ENCODE measurements around the gene LHFPL4. TPM values are rescaled to one million over a fixed set of nuclear protein-coding genes. Genes with fewer than 3 reads are reported as not detected.
"Not testable (repeated sequence)": the region's sequence is repeated elsewhere in the genome, so short reads cannot be mapped to it uniquely, and the experiment has no call there.

The LHFPL4 gene
- total RNA-seq, 1 experiment from 2014 or later = not detected

- no peak for DNase-seq (ENCODE audit: low read depth)
- in situ Hi-C loops (cut with HindIII; ENCODE audit: low pct_unique_long_range_greater_than_20kb, low sequenced_read_pairs) = no loop called here
Measured at GRCh38 chr3:9497821-9498565, 55.6 kb downstream of the LHFPL4 start.

GRCh38 chr3:9496893-9497292, 56.7 kb downstream of the LHFPL4 start:
- in situ Hi-C loops (cut with HindIII; ENCODE audit: low pct_unique_long_range_greater_than_20kb, low sequenced_read_pairs) = no loop called here

GRCh38 chr3:9494036-9494435, 59.6 kb downstream of the LHFPL4 start:
- DNase-seq (ENCODE audit: low read depth); in situ Hi-C loops (cut with HindIII; ENCODE audit: low pct_unique_long_range_greater_than_20kb, low sequenced_read_pairs): not testable (repeated sequence)

More at GRCh38 chr3:9496893-9497292, 56.7 kb downstream of the LHFPL4 start:
- DNase-seq (ENCODE audit: low read depth) = no peak

GRCh38 chr3:9491506-9491905, 62.1 kb downstream of the LHFPL4 start:
- DNase-seq (ENCODE audit: low read depth) = no peak
- in situ Hi-C loops (cut with HindIII; ENCODE audit: low pct_unique_long_range_greater_than_20kb, low sequenced_read_pairs) = no loop called here

- in situ Hi-C loops (cut with HindIII; ENCODE audit: low pct_unique_long_range_greater_than_20kb, low sequenced_read_pairs) = no loop called here
- no peak for DNase-seq (ENCODE audit: low read depth)
Measured at GRCh38 chr3:9485248-9485647, 68.4 kb downstream of the LHFPL4 start.

GRCh38 chr3:9480265-9480664, 73.4 kb downstream of the LHFPL4 start:
- no peak for DNase-seq (ENCODE audit: low read depth)
- in situ Hi-C loops (cut with HindIII; ENCODE audit: low pct_unique_long_range_greater_than_20kb, low sequenced_read_pairs) = no loop called here

GRCh38 chr3:9476935-9477334, 76.7 kb downstream of the LHFPL4 start:
- in situ Hi-C loops (cut with HindIII; ENCODE audit: low pct_unique_long_range_greater_than_20kb, low sequenced_read_pairs) = no loop called here
- no peak for DNase-seq (ENCODE audit: low read depth)

GRCh38 chr3:9474482-9474881, 79.1 kb downstream of the LHFPL4 start:
- no peak for DNase-seq (ENCODE audit: low read depth)
- in situ Hi-C loops (cut with HindIII; ENCODE audit: low pct_unique_long_range_greater_than_20kb, low sequenced_read_pairs) = no loop called here

GRCh38 chr3:9473496-9474065, 80.0 kb downstream of the LHFPL4 start:
- DNase-seq (ENCODE audit: low read depth) = no peak
- in situ Hi-C loops (cut with HindIII; ENCODE audit: low pct_unique_long_range_greater_than_20kb, low sequenced_read_pairs) = no loop called here

GRCh38 chr3:9469986-9470385, 83.6 kb downstream of the LHFPL4 start:
- in situ Hi-C loops (cut with HindIII; ENCODE audit: low pct_unique_long_range_greater_than_20kb, low sequenced_read_pairs) = no loop called here

GRCh38 chr3:9468460-9468859, 85.2 kb downstream of the LHFPL4 start:
- no peak for DNase-seq (ENCODE audit: low read depth)
- in situ Hi-C loops (cut with HindIII; ENCODE audit: low pct_unique_long_range_greater_than_20kb, low sequenced_read_pairs) = no loop called here

More at GRCh38 chr3:9469986-9470385, 83.6 kb downstream of the LHFPL4 start:
- no peak for DNase-seq (ENCODE audit: low read depth)

GRCh38 chr3:9467451-9467850, 86.2 kb downstream of the LHFPL4 start:
- in situ Hi-C loops (cut with HindIII; ENCODE audit: low pct_unique_long_range_greater_than_20kb, low sequenced_read_pairs) = no loop called here
- no peak for DNase-seq (ENCODE audit: low read depth)

- no peak for DNase-seq (ENCODE audit: low read depth)
- in situ Hi-C loops (cut with HindIII; ENCODE audit: low pct_unique_long_range_greater_than_20kb, low sequenced_read_pairs) = no loop called here
Measured at GRCh38 chr3:9455596-9456131, 98.0 kb downstream of the LHFPL4 start.

- in situ Hi-C loops (cut with HindIII; ENCODE audit: low pct_unique_long_range_greater_than_20kb, low sequenced_read_pairs) = no loop called here
- no peak for DNase-seq (ENCODE audit: low read depth)
Measured at GRCh38 chr3:9452417-9452816, 101.2 kb downstream of the LHFPL4 start.

GRCh38 chr3:9450991-9451390, 102.6 kb downstream of the LHFPL4 start:
- in situ Hi-C loops (cut with HindIII; ENCODE audit: low pct_unique_long_range_greater_than_20kb, low sequenced_read_pairs) = no loop called here
- no peak for DNase-seq (ENCODE audit: low read depth)

- in situ Hi-C loops (cut with HindIII; ENCODE audit: low pct_unique_long_range_greater_than_20kb, low sequenced_read_pairs) = no loop called here
- no peak for DNase-seq (ENCODE audit: low read depth)
Measured at GRCh38 chr3:9450126-9450525, 103.5 kb downstream of the LHFPL4 start.

- no peak for DNase-seq (ENCODE audit: low read depth)
- in situ Hi-C loops (cut with HindIII; ENCODE audit: low pct_unique_long_range_greater_than_20kb, low sequenced_read_pairs) = no loop called here
Measured at GRCh38 chr3:9448643-9449042, 105.0 kb downstream of the LHFPL4 start.
